ENCODE results near the gene TMEM132C.
"Not testable (repeated sequence)": the region's sequence is repeated elsewhere in the genome, so short reads cannot be mapped to it uniquely, and the experiment has no call there.

TMEM132C gene

GRCh38 chr12:128554546-128555304 lies 287.8 kb downstream of the TMEM132C start:
- no peak for DNase-seq (ENCODE audit: low read depth in 2 of 2)

DNA sequence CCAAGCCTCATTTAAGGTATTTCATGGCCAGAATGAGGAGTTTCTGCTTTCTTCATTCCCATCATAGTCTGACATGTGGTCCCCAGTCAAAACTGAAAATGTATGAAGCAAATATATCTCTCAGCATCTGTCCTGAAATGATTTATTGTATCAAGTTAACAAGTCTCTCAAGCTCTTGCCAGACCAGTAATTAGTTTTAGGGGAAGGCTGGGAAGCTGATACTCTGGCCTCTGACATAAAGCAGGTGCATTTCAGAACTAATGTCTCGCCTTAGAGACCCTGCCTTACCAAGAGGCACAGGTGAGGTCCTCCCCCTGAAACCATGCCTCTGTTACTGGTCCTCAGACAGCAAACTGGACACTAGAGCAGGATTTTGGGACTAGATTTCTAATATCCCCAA lies 290.3 kb downstream of the TMEM132C start:
- DNase-seq (ENCODE audit: low read depth in 2 of 2), result no peak

- no peak for DNase-seq (ENCODE audit: low read depth in 2 of 2)
Measured at GRCh38 chr12:128564956-128565355, 298.0 kb downstream of the TMEM132C start.

DNA sequence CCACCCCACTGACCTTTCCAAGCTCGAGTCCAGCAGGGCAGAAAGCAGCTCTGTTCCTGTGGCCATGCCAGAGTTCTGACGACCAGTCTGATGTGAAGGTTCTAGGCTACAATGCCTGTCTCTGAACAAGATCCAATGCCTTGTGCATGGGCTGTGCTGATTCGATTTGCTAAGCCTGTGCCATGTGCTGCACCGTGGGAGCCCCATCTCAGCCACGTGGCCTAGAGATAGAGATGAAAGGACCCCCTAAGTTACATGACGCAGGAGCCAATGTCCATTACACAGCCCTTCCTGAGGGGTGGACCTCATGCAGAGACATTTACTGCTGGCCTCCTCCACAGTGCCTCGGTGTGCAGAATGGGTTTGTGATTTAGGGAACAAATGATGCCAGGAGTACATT lies 300.8 kb downstream of the TMEM132C start:
- DNase-seq (ENCODE audit: low read depth in 2 of 2), result no peak

DNA sequence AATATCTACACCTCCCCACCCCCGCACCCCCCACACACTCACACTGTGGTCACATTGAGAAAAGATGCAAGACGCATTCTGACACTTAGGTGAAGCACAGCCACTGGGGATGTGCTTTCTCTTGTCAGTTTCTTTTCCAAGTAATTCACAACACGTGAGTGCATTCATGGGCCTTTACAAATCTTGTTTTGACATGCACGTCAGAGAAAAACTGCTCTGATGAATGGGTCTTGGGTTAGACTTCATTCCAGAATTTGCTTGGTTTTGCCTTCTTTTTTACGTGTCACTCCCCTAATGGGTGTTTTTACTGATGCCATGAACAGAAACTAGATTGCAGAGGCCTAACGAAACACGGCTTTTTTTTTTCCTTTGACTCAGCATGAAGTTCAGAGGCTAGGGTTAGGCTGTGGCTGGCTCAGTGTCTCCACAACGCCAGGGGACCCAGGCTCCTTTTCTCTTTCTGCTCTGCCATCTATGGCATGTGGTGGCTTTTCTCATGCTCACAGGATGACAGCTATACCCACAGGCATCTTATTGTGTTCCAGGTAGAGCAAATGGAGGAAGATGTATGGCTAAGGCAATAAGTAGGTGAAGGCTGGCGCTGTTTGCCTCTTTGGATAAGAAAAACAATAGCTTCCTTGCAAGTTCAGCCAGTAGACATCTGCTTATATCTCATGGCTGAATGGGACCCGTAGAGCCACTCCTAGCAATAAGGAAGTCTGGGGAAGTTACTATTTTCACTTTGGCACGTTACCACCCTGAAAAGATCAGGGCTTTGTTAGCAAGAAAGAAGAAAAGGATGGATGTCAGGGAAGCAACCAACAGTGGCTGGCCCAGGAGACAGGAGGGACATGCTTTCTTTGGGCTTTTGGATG lies 303.5 kb downstream of the TMEM132C start:
- DNase-seq (ENCODE audit: low read depth in 2 of 2), result no peak

DNA sequence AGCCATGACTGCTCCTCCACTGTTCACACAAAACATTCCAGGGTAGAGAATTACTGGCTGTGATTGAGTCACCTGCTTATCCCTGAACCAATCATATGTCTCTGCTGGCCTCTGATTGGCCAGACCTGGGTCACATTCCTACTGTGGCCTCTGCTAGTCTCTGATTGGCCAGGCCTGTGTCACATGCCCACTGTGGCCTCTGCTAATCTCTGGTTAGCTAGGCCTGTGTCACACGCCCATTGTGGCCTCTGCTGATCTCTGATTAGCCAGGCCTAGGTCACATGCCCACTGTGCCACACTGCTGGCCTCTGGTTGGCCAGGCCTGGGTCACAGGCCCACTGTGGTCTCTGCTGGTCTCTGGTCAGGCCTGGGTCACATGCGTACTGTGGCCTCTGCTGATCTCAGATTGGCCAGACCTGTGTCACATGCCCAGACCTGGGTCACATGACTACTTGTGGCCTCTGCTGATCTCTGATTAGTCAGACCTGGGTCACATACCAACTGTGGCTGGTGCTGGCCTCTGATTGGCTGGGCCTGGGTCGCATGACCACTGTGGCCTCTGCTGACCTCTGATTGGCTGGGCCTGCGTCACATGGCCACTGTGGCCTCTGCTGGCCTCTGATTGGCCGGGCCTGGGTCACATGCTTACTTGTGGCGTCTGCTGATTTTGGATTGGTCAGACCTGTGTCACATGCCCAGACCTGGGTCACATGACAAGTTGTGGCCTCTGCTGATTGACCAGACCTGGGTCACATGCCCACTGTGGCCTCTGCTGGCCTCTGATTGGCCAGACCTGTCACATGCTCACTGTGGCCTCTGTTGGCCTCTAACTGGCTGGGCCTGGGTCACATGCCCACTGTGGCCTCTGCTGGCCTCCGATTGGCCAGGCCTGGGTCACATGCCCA lies 305.2 kb downstream of the TMEM132C start:
- no peak for DNase-seq (ENCODE audit: low read depth in 2 of 2)

GRCh38 chr12:128573907-128574306 lies 306.9 kb downstream of the TMEM132C start:
- no peak for DNase-seq (ENCODE audit: low read depth in 2 of 2)

DNA sequence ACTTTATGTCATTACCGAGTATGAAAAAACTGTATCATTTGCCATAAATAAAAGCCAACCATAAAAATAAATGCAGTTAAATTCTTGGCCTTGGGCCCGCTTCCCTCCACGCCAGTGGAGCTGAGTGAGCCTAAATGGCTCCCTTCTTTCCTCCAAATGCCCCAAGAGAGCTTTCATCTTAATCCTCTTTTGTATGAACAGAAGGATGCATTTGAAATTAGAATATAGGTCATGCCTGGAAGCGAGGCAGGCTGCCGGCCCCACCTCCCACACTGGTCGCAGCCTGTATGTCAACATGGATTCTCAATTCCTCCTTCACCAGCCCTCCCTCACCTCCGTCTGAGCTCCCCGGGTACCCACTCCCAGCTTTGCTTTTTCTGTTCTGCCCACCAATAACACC lies 311.1 kb downstream of the TMEM132C start:
- no peak for DNase-seq (ENCODE audit: low read depth in 2 of 2)

- no peak for DNase-seq (ENCODE audit: low read depth in 2 of 2)
Measured at GRCh38 chr12:128581321-128581761, 314.4 kb downstream of the TMEM132C start.

- no peak for DNase-seq (ENCODE audit: low read depth in 2 of 2)
Measured at GRCh38 chr12:128583453-128583852, 316.5 kb downstream of the TMEM132C start.

GRCh38 chr12:128586451-128587029 lies 319.6 kb downstream of the TMEM132C start:
- DNase-seq (ENCODE audit: low read depth in 2 of 2), result no peak

- no peak for DNase-seq (ENCODE audit: low read depth in 2 of 2)
Measured at GRCh38 chr12:128587918-128588317, 320.9 kb downstream of the TMEM132C start.

- DNase-seq (ENCODE audit: low read depth in 2 of 2), result no peak
Measured at GRCh38 chr12:128592220-128592744, 325.3 kb downstream of the TMEM132C start.

DNA sequence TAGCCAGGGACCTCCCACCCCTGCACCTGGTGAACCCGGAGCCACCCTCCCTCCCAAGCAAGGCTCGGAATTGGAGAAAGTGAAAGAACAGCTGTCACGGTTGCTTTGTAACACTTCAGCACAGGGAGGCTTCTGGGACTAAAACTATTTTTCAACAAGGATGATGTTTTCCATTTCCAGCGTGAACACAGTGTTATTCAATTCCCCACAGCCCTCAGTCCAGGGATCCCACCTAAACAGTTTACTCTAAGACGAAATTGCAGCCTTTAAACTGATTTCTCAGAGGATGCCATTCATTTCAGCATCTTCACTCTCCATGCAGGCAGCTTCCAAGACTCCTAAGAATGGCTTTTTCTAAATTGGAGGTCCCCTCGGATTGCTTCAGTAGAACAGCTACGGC lies 327.6 kb downstream of the TMEM132C start:
- DNase-seq (ENCODE audit: low read depth in 2 of 2), result no peak

DNA sequence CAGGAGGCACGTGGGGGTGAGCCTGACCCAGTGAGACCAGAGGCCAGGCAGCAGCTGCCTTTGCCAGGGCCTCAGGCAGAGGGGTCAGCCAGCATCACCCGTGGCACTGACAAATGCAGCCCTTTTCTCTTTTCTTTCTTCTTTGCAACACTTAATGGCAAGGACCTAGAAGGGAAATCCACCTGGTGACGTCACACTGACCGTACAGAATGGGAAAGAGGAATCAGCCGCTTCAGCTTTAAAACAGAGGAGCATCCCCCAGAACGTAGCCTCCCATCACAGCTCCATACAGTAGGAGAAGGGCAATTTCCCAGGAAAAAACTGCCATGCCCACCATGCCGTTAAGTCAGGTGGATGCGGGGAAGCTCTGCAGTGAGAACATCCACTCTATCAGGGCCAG lies 328.6 kb downstream of the TMEM132C start:
- no peak for DNase-seq (ENCODE audit: low read depth in 2 of 2)

GRCh38 chr12:128600886-128601285 lies 333.9 kb downstream of the TMEM132C start:
- DNase-seq (ENCODE audit: low read depth in 2 of 2), result no peak

DNA sequence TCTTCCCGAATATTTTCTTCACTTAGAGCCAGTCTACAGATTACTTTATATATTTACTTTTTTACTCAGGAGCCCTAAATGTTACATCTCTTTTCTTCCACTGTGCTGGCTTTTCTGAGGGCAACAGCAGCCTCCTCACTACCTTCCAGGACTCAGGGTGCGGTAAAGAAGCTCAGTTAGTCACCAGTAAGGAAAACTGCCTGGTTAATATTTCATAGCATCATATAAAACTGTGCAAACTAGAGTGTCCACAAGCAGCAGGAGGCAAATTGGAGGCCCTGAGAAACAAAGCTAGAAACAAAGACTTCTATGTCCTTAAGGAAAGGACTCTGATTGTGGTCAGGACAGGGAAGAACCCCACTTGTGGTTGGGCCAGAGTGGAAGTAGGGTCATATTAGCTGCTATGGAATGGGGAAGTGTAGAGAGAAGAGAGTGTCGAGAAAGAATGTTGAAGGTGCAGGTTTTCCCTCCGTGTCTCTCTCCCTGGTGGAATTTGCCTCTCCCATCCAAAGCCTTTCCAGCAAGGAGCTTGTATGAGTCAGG lies 336.7 kb downstream of the TMEM132C start:
- DNase-seq (ENCODE audit: low read depth in 2 of 2), result no peak

DNA sequence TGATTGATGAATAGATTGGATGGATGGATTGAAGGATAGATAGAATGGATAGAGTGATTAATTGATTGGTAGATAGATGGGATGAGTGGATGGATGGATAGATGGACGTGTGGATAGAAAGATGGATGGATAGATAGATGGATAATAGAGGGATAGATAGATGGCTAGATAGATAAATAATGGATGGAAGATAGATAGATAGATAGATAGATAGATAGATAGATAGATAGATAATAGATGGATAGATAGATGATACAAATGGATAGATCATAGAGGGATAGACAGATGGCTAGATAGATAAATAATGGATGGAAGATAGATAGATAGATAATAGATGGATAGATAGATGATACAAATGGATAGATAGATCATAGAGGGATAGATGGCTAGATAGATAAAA lies 337.2 kb downstream of the TMEM132C start:
- not testable (repeated sequence) for DNase-seq (ENCODE audit: low read depth in 2 of 2)

DNA sequence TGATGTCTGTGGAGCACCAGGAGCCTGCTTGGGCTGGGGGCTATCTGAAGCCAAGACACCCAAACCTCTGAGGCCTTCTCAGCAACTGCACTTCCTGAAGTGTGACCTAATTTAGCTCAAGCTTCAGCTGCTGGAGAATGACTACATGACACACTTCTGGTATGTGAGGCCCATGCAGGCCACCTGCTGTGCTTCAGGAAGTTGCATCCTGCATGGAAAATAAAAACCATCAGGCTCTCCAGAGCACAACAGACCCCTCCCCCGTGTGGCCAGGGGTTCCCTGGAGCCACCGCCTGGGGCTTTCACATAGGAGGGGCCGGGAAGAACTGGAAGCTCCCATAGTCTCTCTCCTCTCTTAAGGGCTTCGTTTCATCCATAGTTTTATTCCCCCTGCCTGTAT lies 339.1 kb downstream of the TMEM132C start:
- DNase-seq (ENCODE audit: low read depth in 2 of 2), result no peak

GRCh38 chr12:128606538-128606937 lies 339.6 kb downstream of the TMEM132C start:
- no peak for DNase-seq (ENCODE audit: low read depth in 2 of 2)

- no peak for DNase-seq (ENCODE audit: low read depth in 2 of 2)
Measured at GRCh38 chr12:128606970-128607369, 340.0 kb downstream of the TMEM132C start.

All from stimulated activated CD4-positive, alpha-beta T cell treated with anti-CD3 and anti-CD28 coated beads, Interleukin-1b, Interleukin-23, amount 100 ng/mL, for 4 hours (primary cell).